RWPE2 (cell line): ENCODE measurements around the gene INTS1.
A peak's percentile ranks its signal among the peaks of the same experiment; 100 is the strongest.

Experiments
- ATAC-seq: fragments of 200-7000 bp; cut with Tn5 transposase; 3 replicates; pipeline ENCODE4 v1.9.1; 2021; ENCODE audit warnings: low read depth
- DNase-seq: peaks from one replicate; pipeline ENCODE4 v3.0.0-alpha.2; 2020; ENCODE audit warnings: low spot score
- H3K27ac ChIP-seq: fragments of 450-650 bp; 2 replicates; pipeline ENCODE4 v1.5.1; 2017; ENCODE audit warnings: mild to moderate bottlenecking; ENCODE audit not compliant: poor library complexity, severe bottlenecking
- H3K27me3 ChIP-seq: fragments of 250-450 bp; sonication (Bioruptor Pico); 2 replicates; pipeline ENCODE4 v1.5.1; 2021; ENCODE audit warnings: mild to moderate bottlenecking, moderate library complexity; ENCODE audit not compliant: insufficient read depth, poor library complexity, severe bottlenecking
- H3K36me3 ChIP-seq: fragments of 250-450 bp; sonication (Bioruptor Pico); 2 replicates; pipeline ENCODE4 v1.5.1; 2020; ENCODE audit warnings: low read depth, mild to moderate bottlenecking, moderate library complexity
- H3K4me1 ChIP-seq: fragments of 250-450 bp; sonication (Bioruptor Pico); 2 replicates; pipeline ENCODE4 v1.5.1; 2021; ENCODE audit warnings: mild to moderate bottlenecking, moderate library complexity; ENCODE audit not compliant: insufficient read depth, poor library complexity, severe bottlenecking
- H3K4me3 ChIP-seq: fragments of 250-450 bp; sonication (Bioruptor Pico); 2 replicates; pipeline ENCODE4 v1.5.1; 2021; ENCODE audit warnings: mild to moderate bottlenecking, moderate library complexity; ENCODE audit not compliant: severe bottlenecking
- H3K9me3 ChIP-seq: fragments of 250-450 bp; sonication (Bioruptor Pico); 2 replicates; pipeline ENCODE4 v1.5.1; 2021; ENCODE audit warnings: mild to moderate bottlenecking, moderate library complexity; ENCODE audit not compliant: severe bottlenecking
- CTCF ChIP-seq: fragments of 450-650 bp; IDR thresholded peaks from one replicate; pipeline ENCODE4 v1.5.1; 2017; ENCODE audit warnings: mild to moderate bottlenecking, moderate library complexity; ENCODE audit not compliant: poor library complexity, severe bottlenecking

The INTS1 gene

GRCh38 chr7:1542329-1542728 lies 38.1 kb upstream of the INTS1 start:
- Histone ChIP-seq H3K4me1 (peaks cover 9% of the 10 kb centered on the region), H3K4me3 (no peak overlapping the region), H3K27ac (no peak overlapping the region), H3K27me3 (no peaks in the 10 kb centered on the region), H3K9me3 (no peaks in the 10 kb centered on the region), H3K36me3 (peaks cover 35% of the 10 kb centered on the region)
- ATAC-seq: no peak
- no peak for DNase-seq
- TF ChIP-seq CTCF: no peak

- Histone ChIP-seq H3K27me3 (no peaks in the 10 kb centered on the region), H3K27ac (no peak overlapping the region), H3K4me1 (peaks cover 14% of the 10 kb centered on the region), H3K4me3 (no peak overlapping the region), H3K36me3 (peaks cover 35% of the 10 kb centered on the region), H3K9me3 (no peaks in the 10 kb centered on the region)
- no peak for TF ChIP-seq CTCF
- ATAC-seq: no peak
- DNase-seq: peak; percentile 66
Measured at GRCh38 chr7:1541431-1542162, 37.4 kb upstream of the INTS1 start.

- H3K4me3 ChIP-seq: no peak overlapping the region
- H3K9me3 ChIP-seq: no peaks in the 10 kb centered on the region
- no peak overlapping the region for H3K27ac ChIP-seq
- ATAC-seq (no peak), DNase-seq (peak; percentile 63)
- H3K36me3 ChIP-seq: peaks cover 35% of the 10 kb centered on the region
- no peaks in the 10 kb centered on the region for H3K27me3 ChIP-seq
- TF ChIP-seq CTCF: no peak
- peaks cover 16% of the 10 kb centered on the region for H3K4me1 ChIP-seq
Measured at GRCh38 chr7:1540776-1541271, 36.6 kb upstream of the INTS1 start.

GRCh38 chr7:1539882-1540775 lies 35.9 kb upstream of the INTS1 start:
- H3K27ac ChIP-seq: no peak overlapping the region

More at GRCh38 chr7:1539882-1540775, 35.9 kb upstream of the INTS1 start:
- Histone ChIP-seq H3K4me3 (no peak overlapping the region), H3K36me3 (peaks cover 38% of the 10 kb centered on the region), H3K27me3 (no peaks in the 10 kb centered on the region), H3K9me3 (no peaks in the 10 kb centered on the region), H3K4me1 (peaks cover 16% of the 10 kb centered on the region)
- DNase-seq (no peak), ATAC-seq (no peak)
- TF ChIP-seq CTCF: no peak
